GM18511 (cell line): Measurements from ENCODE around the gene PDE4D.
"Not testable (repeated sequence)": the region's sequence is repeated elsewhere in the genome, so short reads cannot be mapped to it uniquely, and the experiment has no call there.

ENCODE experiments used
- ATAC-seq: cut with Tn5 transposase; IDR thresholded peaks from one replicate; pipeline ENCODE4 v1.9.1; 2021; ENCODE audit warnings: mild to moderate bottlenecking, moderate library complexity; ENCODE audit not compliant: unreplicated experiment

The PDE4D gene

DNA sequence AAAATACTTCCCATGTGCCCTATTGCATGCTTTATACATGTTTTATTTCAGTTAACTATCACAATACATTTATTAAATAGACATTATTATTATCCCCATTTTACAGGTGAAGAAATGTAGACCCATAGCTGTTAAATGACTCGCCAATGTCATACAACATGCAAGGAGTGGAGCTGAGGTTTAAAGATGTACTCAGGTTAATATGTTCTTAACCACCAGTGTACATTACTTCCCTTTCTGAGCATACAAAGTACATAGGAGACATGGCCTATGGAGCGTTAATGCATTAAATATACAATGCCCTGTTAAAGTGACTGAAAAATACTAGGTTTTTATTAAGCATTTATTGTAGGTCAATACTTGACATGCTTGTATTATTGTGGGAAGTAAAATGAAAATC, 407.0 kb downstream of the PDE4D start:
- ATAC-seq, result no peak

DNA sequence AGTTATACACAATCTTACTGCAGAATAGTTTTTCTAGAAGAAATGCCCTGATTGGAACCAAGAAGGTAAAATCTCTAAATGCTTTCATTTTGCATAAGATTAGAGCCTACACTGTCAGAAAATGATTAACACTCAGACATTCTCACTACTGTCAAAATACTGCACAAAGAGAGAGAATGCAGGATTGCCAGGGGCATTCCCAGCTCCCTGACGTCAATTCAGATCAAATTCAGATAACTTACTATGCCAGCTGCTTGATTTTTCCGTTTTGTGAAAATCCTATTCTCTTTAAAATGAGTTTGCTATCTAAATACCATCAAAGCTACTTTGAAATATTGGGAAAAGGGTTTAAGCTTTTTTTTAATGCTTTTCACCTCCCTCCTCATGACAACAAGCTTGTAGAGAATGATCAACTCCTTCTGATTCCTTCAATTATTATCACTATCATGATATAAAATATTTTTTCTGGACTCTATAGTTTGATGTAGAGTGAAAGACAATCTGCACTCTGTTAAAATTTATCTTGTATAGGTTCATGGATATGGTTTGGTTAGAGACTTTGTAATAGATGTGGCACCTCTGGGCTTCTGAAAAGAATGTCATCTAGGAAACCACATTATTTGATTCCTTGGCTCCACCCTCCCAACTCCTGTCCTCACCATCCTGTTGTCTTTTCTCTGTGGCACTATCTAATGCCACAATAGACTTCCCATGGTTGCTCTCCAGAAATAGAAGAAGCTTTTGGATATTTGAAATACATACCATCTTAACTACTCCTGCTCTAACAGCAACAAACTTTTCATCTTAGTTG, 407.7 kb downstream of the PDE4D start:
- ATAC-seq, result no peak

DNA sequence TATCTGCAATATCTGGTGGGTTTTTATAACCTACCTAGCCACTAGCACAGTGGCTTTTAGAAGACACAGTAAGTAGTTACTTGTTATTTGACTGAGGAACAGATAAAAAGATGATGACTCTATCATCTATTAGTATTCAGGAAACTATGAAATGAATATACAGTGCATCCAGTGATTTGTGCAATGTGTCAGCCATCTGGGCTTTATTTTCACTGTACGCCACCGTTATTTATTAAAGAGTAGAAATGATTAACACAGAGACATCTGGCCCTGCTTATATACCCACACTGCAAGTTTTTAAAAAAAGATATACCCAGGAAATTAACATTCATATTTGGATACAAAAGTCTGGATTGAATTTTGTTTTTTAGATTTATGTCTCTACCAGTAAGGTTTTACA, 408.4 kb downstream of the PDE4D start:
- no peak for ATAC-seq

DNA sequence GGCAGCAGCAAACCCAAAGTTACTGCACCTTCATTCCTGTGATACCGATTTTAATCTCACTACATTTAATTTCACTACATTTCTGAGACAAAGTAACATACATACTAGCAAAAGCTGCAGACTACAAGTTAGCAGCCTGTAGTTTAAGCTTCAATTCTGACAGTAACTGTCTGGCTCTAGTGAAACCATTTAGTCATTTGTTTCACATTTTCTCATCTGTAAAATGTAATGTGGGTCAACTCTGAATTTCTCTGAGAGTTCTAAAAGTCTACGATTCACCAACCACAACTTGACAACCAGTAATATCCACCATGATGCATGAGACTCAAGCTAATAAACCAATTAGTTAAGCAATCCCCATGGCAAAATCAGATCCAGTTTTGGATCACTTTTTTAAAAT, 408.9 kb downstream of the PDE4D start:
- no peak for ATAC-seq

DNA sequence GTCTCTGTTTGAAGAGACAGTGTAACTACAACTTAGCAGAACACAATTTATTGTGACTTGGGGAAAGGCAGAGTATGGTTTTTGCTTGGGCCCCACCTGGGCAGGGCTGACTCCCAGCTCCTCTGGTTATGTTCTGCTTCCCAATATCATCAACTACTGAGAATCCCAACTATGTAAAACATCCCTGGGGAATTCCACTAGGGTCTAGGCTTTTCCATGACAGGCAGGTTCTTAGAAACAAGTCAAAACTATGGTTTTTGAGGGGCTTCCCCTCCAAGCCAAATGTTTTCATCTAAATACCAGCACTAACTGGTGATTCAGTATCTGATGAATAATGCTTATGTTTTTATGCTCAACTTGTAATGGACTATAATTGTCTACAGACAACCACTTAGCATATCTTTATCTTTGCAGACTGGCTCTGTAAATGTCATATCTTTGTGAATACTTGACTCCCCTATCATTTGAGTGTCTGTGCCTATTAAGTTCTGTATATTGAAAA, 409.5 kb downstream of the PDE4D start:
- no peak for ATAC-seq

DNA sequence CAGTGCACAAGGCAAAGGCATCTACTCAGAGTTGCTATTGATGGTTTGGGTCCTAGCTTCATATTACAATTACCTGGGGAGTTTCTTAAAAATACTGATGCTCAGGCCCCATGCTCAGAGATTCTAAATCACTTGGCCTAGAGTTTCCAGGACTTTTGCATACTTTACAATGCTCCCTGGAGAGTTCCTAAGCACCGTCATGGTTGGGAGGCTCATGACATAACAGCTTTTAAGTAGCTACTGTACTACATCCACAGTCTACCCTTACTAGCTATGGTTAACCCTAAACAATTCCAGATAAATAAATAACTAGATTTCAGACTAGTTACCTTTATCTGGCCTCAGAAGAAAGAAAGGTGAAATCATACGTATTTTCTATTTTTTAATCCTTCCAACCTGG, 414.4 kb downstream of the PDE4D start:
- ATAC-seq, result no peak

DNA sequence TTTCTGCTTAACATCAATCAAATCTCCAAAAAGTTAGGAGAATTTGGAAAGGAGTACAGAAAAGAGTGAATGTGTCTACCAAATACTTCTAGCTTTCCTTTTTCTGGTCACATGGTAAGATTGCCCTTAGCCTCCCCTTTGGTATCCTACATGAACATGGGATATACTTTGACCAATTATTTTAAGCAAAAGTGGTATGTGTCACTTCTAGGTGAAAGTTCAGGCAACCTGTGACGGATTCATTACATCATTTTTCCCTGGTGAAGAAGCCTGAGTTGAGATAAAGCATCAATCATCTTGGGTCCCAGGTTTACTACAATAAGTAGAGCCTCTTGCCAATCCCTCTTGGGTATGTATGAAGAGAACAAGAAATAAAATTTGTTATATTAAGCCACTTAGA, 419.2 kb downstream of the PDE4D start:
- no peak for ATAC-seq

DNA sequence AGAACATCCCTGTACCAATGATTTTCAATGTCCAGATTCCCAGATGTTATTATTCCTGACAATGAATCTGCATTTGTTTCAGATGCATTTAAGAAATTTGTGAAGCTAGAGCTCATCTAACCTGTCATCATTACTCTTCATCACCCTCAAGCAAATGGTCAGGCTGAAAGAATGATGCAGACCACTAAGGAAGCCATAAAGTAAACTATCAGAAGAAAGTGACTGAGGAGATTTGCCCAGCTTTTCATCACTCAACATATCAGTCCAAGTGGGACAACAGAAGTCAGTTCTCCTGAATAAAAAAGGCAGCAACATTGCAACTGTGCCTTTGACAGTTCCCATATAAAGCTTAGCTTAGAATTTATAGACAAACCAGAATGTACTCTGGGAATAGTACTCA, 419.9 kb downstream of the PDE4D start:
- no peak for ATAC-seq

DNA sequence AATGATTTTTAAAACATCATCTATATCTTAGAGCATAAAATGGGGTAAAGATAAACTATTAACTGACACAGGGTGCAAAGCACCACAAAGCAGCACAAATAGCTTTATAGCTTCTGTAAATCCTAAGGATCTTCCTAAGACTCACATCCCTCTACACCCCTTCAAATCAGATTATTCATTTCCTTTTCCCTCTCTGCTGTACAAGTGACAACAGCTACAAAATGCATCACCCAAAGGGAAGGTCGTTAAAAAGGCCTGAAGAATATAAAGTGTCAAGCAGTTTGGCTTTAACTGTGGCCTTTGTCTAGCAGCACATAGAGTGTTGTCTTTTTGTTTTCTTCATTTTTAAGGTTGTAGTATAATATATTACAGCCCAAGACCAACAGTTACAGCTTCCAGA, 422.1 kb downstream of the PDE4D start:
- no peak for ATAC-seq

DNA sequence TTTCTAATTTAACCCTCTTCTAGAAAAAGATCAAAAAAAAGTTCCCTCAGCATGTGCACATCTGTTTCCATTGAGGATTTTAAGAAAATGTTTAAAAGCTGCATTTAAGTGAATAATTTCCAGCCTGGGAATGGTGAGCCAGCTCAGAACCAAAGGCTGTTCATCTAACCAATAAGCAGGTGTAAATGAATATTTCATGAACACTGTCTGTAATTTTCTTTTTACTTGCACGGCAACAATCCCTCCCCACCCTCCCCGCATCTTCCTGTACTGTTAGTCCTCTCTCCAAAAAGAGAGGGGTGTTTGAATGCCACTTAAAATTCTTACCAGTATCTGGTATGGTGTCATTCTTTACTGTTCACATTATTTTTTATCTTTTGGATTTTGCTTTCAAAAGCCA, 425.6 kb downstream of the PDE4D start:
- ATAC-seq, result no peak

DNA sequence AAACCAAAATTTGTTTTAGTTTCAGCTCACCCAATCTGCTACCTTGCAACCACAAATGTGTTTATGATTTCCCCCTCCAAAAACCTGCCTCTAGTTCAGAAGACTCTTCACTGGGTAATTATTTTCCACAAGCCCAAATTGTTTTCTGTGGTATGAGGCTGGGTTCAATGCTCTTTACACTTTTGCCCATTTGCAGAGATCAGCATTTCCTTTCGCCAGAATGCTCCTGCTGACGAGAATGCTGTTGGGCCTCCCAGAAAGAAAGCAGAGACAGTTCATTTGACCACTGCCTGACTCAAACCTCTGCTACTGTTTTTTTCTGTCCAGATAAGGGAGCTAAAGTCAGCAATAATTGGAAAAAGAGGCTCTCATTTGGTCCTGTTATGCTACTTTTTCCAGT, 427.3 kb downstream of the PDE4D start:
- no peak for ATAC-seq

DNA sequence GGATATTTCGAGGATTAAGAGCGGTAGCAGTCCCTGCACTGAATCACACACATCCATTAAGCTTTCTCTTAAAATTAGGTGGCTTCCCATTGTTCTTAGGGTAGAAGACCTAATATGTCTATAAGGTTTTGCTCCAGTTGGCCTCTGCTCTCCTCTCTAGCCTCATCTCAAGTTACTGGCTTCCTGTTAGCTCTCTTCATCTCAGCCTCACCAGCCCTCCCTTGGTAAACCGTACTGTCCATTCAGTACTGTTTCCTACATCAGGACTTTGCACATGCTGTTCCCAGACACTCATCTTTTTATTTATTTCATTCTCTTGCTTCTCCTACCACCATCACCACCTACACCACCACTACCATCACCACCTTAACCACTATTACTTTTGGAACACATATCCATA, 428.6 kb downstream of the PDE4D start:
- no peak for ATAC-seq

DNA sequence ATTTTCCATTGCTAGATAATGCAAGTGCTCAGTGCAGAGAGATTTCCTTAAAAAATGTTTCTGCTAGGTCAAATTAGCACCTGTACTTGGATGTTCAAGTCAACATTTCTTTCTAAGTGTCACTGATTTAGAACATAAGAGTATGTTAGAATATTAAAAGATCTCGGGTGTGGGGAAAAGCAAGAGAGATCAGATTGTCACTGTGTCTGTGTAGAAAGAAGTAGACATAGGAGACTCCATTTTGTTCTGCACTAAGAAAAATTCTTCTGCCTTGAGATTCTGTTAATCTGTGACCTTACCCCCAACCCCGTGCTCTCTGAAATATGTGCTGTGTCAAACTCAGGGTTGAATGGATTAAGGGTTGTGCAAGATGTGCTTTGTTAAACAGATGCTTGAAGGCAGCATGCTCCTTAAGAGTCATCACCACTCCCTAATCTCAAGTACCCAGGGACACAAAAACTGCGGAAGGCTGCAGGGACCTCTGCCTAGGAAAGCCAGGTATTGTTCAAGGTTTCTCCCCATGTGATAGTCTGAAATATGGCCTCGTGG, 429.8 kb downstream of the PDE4D start:
- ATAC-seq, result not testable (repeated sequence)

DNA sequence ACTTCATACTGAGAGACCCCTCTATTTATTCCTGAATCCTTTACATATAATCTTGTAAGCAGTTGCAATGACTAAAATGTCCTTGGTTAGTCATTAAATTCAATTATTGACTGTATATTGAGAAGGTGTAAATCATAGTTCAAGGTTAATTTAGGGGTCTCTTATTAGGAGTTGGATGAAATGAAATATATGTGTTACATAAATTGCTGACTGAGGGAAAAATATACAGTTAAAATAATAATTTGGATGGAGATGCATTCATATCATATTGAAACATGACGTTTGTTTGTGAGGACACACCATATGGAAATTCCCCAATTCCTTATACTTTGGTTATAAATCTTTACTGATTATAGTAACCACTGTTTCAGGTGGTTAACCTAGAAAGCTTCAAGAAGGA, 430.6 kb downstream of the PDE4D start:
- ATAC-seq, result no peak

DNA sequence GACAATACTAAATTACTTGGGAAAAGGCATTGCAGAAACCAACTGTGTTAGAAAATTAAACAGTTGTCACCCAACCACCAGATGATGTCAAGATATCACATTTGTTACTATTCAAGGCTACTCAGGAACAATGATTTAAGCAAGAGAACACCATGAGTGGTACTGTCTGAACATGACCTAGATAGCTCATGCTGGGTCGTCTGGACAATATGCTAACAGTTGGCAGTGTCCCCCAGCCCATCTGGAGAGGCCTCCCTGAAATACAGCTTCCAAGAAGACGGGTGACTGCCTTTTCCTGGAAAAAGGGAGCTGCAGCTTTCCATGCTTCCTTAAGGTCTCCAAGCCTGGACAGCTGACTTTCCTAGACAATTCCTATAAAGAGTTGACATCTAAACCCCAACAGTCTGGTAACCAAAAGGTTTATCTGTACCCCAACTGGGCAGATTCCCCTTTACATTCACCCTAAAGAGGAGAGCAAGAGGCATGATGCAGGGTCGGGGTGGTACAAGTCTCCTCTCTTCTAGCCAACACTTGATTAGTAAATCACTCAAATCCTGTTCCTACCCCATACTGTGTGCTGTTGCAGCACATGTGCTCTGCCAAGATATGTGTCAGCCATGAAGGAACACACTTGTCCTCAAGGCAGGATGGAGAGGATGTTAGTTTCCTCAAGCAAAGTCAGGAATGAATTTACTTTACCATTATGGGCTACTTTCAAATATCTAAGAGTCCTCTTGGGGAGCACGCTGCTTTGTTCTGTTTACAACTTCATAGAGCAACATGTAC, 433.0 kb downstream of the PDE4D start:
- no peak for ATAC-seq

DNA sequence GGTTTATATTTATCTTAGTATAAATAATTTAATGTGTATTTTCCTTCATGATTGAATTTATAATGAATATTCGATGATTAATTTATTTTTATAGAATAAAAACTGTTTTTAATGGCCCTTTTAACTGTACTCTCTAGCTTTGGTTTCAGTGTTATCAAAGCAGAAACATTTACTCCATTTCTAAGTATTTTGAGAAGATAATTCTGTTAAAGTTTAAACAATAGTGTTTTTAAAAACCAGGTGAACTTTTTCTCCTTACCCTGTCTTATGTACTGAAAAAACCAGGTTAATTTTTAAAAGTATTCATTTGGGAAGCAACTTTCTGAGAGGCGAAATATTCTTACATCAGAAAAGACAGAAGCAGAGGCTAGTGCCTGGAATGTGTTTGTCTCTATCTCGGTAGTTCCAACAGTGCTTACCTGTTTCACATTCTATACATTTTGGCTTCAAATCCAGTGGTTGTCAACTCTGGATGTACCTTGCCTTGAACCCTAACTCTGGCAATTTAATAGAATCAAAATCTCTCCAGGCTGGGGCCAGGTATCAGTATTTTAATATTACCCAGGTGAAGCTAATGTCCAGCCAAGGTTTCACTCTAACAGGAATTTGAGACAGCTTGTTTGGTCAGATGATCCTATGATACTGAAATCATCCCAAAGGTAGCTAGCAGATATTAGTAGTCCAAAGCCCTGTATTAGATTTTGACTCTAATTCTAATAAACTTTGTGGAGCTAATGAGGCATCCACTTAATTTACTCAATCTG, 434.4 kb downstream of the PDE4D start:
- no peak for ATAC-seq

DNA sequence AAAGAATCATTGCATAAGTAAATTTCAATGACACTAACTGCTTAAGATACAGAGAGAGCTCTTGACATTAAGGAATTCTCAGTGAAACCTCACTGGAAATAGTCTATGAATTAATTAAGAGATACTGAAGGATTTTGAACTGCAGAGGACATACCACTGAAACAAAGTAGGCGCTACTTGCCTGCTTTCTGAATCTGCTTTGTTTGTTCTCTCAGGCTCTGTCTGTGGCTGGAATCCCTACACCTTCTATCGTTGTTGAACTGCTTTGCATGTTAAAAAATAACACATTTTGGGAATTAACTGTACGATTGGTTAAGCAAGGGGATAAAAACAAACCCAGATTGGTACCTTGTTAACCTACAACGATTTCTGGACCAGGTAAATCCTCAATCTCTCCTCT, 435.2 kb downstream of the PDE4D start:
- ATAC-seq, result no peak

DNA sequence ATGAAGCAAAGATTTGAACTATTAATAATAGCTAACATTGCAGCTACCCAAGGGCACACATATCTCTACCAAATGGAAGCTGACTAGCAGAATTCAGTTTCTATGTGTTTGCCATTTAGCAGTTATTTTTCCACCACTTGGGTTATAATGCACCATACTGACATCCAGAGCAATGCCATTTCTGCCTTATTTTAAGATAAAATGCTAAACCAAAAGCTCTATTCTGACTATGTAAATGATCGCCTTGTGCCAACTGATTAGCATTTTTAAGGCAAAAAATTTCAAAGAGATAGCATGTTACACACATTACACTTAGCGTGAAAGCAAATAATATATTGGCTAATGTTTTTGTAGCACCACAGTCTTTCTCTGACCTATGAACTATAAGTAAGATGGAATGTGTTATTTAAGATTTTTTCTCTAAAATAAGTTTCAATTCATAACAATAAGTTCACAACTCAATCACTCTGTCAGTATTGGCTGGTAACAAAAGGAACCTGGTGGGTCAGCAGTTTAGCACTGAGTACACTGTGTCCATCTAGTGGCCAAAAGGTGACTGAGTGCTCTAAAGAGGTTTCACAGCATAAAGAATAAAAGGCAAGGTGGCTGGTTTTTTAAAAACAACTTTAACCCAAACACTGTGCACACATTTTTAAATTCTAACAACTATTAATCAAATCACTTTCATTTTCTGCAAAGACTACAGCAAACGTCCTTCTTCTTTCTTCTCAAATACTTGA, 443.5 kb downstream of the PDE4D start:
- no peak for ATAC-seq

DNA sequence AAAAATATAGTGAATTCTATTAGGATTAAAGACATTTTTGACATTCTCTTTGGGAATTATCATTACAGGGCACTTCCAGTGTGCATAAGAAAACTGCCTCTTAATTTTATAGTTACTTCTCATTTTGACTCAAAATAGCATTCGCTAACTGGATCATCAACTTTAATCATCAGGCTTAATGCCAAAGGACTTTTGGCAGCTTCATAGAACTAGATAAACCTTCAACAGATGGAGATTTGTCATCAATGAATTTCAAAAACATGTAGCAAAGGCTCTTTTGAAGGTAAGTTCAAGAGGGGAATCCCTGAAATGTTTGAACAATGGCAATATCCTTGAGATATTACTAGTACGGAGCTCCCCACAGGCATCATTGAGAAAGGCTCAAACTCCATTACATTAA, 447.2 kb downstream of the PDE4D start:
- ATAC-seq, result no peak

DNA sequence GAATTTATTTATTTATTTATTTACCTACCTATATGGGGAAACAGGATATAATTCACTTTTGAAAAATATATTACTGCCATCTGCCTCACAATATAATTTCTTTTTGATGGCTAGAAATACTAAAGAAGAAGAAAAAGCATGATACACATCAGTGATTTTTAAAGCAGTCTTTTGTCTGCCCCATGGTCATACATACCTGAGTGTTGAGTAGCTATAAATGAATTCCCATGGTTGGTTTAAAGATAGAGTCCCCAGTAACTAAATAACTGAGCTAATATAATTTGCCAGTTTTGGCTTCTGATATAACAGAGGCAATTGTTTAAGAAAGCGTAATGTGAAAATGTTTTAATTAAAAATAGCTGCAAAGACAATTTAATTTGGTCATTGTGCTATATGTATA, 447.8 kb downstream of the PDE4D start:
- no peak for ATAC-seq

DNA sequence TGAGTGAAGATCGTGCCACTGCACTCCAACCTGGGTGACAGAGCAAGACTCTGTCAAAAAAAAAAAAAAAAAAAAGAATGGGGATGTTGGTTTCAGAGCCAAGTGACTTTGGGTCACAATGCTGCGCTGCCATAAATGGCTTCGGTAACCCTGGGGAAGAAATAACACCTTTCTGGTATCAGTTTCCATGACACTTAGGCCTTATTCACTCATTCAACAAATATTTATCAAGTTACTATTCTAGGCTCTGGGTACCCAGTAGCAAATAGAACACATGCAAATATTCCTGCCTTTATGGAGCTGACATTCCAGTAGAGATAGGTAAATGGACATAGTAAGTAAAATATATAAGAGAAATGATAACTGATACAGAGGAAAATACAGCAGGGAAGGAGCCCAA, 454.2 kb downstream of the PDE4D start:
- no peak for ATAC-seq
